MCF 10A (cell line): ENCODE measurements around the gene ABCC5. TPM values are rescaled to one million over a fixed set of nuclear protein-coding genes. Genes with fewer than 3 reads are reported as not detected.
A peak's percentile ranks its signal among the peaks of the same experiment; 100 is the strongest.
"Not testable (repeated sequence)": the region's sequence is repeated elsewhere in the genome, so short reads cannot be mapped to it uniquely, and the experiment has no call there.

Source experiments
- BruUV-seq: library from RNA; stranded (reverse); fragments of 400-500 nt; replicated peaks from 2 replicates; lab custom pipeline; 2021; lab: Mats Ljungman, UMichigan
- CTCF ChIA-PET: fragments of 300-600 bp; sonication (Branson Sonifier 250); formaldehyde crosslinking; extraction: SDS; loops from one replicate; lab custom pipeline; 2021; ENCODE audit warnings: antibody characterized with exemption, inconsistent platforms; lab: Yijun Ruan, JAX
- POLR2A ChIA-PET: fragments of 300-600, 350-650 bp; sonication (Branson Sonifier 250); formaldehyde crosslinking; extraction: SDS; loops from one replicate; lab custom pipeline; 2020; ENCODE audit warnings: antibody characterized with exemption, inconsistent platforms; lab: Yijun Ruan, JAX
- DNase-seq: peaks from one replicate; pipeline ENCODE4 v3.0.0-alpha.2; 2018; ENCODE audit not compliant: unreplicated experiment
- H3K27ac Mint-ChIP-seq: one replicate; pipeline ENCODE4 v1.8.0; 2022; ENCODE audit warnings: mild to moderate bottlenecking, low read depth, mixed read lengths; ENCODE audit not compliant: unreplicated experiment
- H3K27me3 Mint-ChIP-seq: one replicate; pipeline ENCODE4 v1.8.0; 2022; ENCODE audit warnings: mixed read lengths; ENCODE audit not compliant: insufficient read depth, unreplicated experiment
- H3K36me3 Mint-ChIP-seq: one replicate; pipeline ENCODE4 v1.8.0; 2022; ENCODE audit warnings: mild to moderate bottlenecking, moderate library complexity, mixed read lengths; ENCODE audit not compliant: insufficient read depth, unreplicated experiment
- H3K4me1 Mint-ChIP-seq: one replicate; pipeline ENCODE4 v1.8.0; 2022; ENCODE audit warnings: mixed read lengths; ENCODE audit not compliant: insufficient read depth, unreplicated experiment
- H3K4me3 Mint-ChIP-seq: one replicate; pipeline ENCODE4 v1.8.0; 2022; ENCODE audit warnings: mild to moderate bottlenecking, moderate library complexity, mixed read lengths; ENCODE audit not compliant: unreplicated experiment
- H3K9me3 Mint-ChIP-seq: one replicate; pipeline ENCODE4 v1.8.0; 2022; ENCODE audit warnings: mixed read lengths; ENCODE audit not compliant: unreplicated experiment
- intact Hi-C: fragments of 100-400 bp; cut with micrococcal nuclease; formaldehyde crosslinking; loops from 2 replicates; pipeline ENCODE4 v1.14.1; 2022
- total RNA-seq: library from RNA; stranded (reverse); gene quantifications from 2 replicates; pipeline ENCODE4 v1.2.3, GENCODE V29; 2022
- TF ChIP-seq, protein P1 (sequence below): fragments of 200-600 bp; IDR thresholded peaks from one replicate; pipeline ENCODE4 v1.8.0; 2022; ENCODE audit warnings: antibody characterized with exemption, mild to moderate bottlenecking; ENCODE audit not compliant: unreplicated experiment

The ABCC5 gene
- total RNA-seq, 1 experiment from 2014 or later, result 16.5 TPM

DNA sequence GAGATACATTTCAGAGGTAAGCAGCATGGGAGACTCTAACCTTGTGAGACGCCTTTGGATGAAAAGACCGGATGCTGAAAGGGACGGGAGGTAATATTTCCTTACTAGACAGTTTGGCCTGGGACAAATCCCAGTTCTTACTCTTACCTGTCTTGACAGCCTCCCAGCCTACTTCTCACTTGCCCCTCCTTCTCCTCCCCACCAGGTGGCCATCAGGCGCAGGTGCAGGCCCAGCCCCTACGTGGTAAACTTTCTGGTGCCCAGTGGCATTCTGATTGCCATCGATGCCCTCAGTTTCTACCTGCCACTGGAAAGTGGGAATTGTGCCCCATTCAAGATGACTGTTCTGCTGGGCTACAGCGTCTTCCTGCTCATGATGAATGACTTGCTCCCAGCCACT is 20.1 kb upstream of the ABCC5 start:
- BruUV-seq, result no TSS peak
- intact Hi-C loops, result loop anchor here (10.0 kb wide), 1 partner anchor 97 kb away; the partner anchor contains the start of gene EIF2B5
- CTCF ChIA-PET, result no interaction called here
- Mint-ChIP-seq H3K4me3 (no peak overlapping the region), H3K9me3 (no peaks in the 10 kb centered on the region), H3K27ac (no peak overlapping the region), H3K36me3 (no peaks in the 10 kb centered on the region), H3K27me3 (peaks cover 16% of the 10 kb centered on the region), H3K4me1 (peaks cover 17% of the 10 kb centered on the region)
- TF ChIP-seq, protein P1, sequence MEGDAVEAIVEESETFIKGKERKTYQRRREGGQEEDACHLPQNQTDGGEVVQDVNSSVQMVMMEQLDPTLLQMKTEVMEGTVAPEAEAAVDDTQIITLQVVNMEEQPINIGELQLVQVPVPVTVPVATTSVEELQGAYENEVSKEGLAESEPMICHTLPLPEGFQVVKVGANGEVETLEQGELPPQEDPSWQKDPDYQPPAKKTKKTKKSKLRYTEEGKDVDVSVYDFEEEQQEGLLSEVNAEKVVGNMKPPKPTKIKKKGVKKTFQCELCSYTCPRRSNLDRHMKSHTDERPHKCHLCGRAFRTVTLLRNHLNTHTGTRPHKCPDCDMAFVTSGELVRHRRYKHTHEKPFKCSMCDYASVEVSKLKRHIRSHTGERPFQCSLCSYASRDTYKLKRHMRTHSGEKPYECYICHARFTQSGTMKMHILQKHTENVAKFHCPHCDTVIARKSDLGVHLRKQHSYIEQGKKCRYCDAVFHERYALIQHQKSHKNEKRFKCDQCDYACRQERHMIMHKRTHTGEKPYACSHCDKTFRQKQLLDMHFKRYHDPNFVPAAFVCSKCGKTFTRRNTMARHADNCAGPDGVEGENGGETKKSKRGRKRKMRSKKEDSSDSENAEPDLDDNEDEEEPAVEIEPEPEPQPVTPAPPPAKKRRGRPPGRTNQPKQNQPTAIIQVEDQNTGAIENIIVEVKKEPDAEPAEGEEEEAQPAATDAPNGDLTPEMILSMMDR, result no peak
- POLR2A ChIA-PET, result no interaction called here
- no peak for DNase-seq

DNA sequence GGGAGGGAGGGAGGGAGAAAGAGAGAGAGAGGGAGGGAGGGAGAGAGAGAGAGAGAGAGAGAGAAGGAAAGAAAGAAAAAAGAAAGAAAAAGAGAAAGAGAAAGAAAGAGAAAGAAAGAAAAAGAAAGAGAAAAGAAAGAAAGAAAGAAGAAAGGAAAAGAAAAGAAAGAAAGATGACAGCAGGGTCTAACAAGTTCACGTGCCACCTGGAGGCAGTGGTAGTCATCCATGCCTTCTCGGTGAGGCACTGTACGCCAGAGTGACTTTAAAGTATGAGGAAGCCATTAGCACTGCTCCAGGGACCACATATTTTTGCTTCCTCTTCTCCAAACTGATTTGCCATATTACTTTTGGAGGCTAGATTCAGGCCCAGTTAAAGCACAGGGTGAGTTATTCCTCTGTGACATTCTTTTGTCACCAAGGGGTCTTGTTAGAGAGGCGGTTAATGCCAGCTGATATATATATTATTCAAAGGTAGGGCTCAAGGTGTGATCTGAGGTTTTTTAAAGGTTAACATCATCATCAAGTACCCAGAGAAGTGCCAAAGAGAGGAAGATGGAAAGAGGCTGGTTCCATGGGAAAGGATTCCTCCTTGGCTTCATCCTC is 13.6 kb upstream of the ABCC5 start, which contains the start of gene HTR3D:
Gene HTR3D, plus strand, starts transcription at position 556 of the 606 bp plus-strand sequence. Its CDS starts 0 bp downstream, at position 556.
- TF ChIP-seq, protein P1, result no peak
- Mint-ChIP-seq H3K36me3 (no peaks in the 10 kb centered on the region), H3K4me3 (no peak within 1 kb of the TSS), H3K4me1 (no peaks in the 10 kb centered on the region), H3K27ac (no peak within 1 kb of the TSS), H3K27me3 (peaks cover 34% of the 10 kb centered on the region), H3K9me3 (no peaks in the 10 kb centered on the region)
- intact Hi-C loops, result loop anchor here (10.0 kb wide), 1 partner anchor 104 kb away; the partner anchor contains the start of gene EIF2B5
- CTCF ChIA-PET, result no interaction called here
- POLR2A ChIA-PET, result no interaction called here
- no peak for DNase-seq
- no TSS peak for BruUV-seq

DNA sequence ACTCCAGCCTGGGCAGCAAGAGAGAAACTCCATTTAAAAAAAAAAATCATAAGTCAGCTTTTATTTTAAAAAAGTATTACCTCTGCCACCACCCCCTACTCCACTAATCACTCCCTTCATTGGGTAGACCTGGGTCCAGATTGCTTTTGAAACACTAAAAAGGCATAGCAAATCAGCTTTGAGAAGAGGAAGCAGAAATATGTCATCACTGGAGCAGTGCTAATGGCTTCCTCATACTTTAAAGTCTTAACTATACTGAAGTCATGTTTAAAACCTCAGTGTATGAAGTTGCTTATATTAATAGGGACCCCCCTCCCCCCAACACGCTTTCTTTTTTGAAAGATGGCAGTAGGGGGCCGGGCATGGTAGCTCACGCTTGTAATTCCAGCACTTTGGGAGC is 12.9 kb upstream of the ABCC5 start:
- Mint-ChIP-seq H3K27ac (no peak overlapping the region), H3K9me3 (no peaks in the 10 kb centered on the region), H3K4me3 (no peak overlapping the region), H3K27me3 (peaks cover 34% of the 10 kb centered on the region), H3K36me3 (no peaks in the 10 kb centered on the region), H3K4me1 (no peaks in the 10 kb centered on the region)
- BruUV-seq, result no TSS peak
- DNase-seq, result no peak
- POLR2A ChIA-PET, result interaction anchor here (0.8 to 1.4 kb wide), 2 partner anchors 13 to 104 kb away, joined by 3 read pairs; partner anchors contain the start of gene EIF2B5
- TF ChIP-seq, protein P1, result no peak
- CTCF ChIA-PET, result interaction anchor here (1.2 kb wide), 1 partner anchor 12 kb away, joined by 5 read pairs; the partner anchor contains the start of gene ABCC5
- intact Hi-C loops, result loop anchor here (10.0 kb wide), 1 partner anchor 104 kb away; the partner anchor contains the start of gene EIF2B5

DNA sequence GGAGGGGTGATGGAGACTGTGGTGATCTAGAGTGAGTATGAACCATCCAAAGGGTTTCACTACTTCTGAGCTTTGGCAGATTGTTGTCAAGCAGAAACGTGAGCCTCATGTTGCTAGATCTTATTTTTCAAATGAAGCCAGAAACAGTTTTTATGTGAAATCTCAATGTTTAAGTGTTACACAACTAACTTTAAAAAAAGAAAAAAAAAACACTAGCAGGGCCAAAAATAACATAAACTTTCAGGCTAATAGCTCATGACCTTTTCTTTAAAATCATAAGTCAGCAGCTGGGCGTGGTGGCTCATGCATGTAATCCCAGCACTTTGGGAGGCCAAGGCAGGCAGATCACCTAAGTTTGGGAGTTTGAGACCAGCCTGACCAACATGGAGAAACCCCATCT is 11.8 kb upstream of the ABCC5 start:
- Mint-ChIP-seq H3K4me1 (no peaks in the 10 kb centered on the region), H3K9me3 (no peaks in the 10 kb centered on the region), H3K4me3 (no peak overlapping the region), H3K27me3 (peaks cover 30% of the 10 kb centered on the region), H3K27ac (no peak overlapping the region), H3K36me3 (no peaks in the 10 kb centered on the region)
- BruUV-seq, result no TSS peak
- ChIA-PET POLR2A (interaction anchor here (0.6 to 1.4 kb wide), 4 partner anchors 10 to 1717 kb away, joined by 3 to 4 read pairs (median 3); partner anchors contain the start of gene EIF2B5), CTCF (interaction anchor here (1.2 kb wide), 1 partner anchor 11 kb away, joined by 5 read pairs; the partner anchor contains the start of gene ABCC5)
- intact Hi-C loops, result no loop called here
- TF ChIP-seq, protein P1, result no peak
- peak; percentile 50 for DNase-seq

DNA sequence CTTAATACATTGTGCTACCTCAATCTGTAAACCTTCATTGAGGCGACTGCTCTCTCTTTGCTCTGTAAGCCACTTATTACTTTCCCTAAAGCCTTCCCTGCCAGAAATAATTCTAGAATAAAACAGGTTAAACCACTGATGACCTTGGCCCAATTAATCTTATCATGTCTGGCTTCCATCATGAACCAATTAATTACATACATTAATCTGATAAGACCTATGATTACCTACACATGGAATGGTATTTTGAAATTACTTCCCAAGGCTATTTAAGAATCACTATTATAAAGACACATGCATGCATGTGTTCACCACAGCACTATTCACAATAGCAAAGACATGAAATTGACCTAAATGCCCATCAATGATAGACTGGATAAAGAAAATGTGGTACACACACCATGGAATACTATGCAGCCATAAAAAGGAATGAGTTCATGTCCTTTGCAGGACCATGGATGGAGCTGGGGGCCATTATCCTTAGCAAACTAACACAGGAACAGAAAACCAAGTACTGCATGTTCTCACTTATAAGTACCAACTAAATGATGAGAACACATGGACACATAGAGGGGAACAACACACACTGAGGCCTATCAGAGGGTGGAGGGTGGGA is 10.7 kb upstream of the ABCC5 start:
- H3K27me3 Mint-ChIP-seq, result peaks cover 22% of the 10 kb centered on the region
- H3K27ac Mint-ChIP-seq, H3K4me1 Mint-ChIP-seq, H3K36me3 Mint-ChIP-seq, H3K9me3 Mint-ChIP-seq, intact Hi-C loops, POLR2A ChIA-PET, DNase-seq, BruUV-seq, H3K4me3 Mint-ChIP-seq: not testable (repeated sequence)
- CTCF ChIA-PET, result interaction anchor here (0.6 kb wide), 1 partner anchor 100 kb away, joined by 4 read pairs; no protein-coding TSS in a partner anchor

DNA sequence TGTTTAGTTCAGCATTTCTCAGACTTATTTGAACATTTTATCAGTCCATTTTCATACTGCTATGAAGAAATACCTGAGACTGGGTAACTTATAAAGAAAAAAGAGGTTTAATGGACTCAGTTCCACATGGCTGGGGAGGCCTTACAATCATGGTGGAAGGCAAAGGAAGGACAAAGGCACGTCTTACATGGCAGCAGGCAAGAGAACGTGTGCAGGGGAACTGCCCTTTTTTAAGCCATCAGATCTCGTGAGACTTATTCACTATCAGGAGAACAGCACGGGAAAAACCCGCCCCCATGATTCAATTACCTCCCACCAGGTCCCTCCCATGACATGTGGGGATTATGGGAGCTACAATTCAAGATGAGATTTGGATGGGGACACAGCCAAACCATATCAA is 7.6 kb upstream of the ABCC5 start:
- H3K27me3 Mint-ChIP-seq, result peaks cover 11% of the 10 kb centered on the region
- H3K36me3 Mint-ChIP-seq, CTCF ChIA-PET, H3K4me3 Mint-ChIP-seq, H3K27ac Mint-ChIP-seq, H3K9me3 Mint-ChIP-seq, H3K4me1 Mint-ChIP-seq, POLR2A ChIA-PET, BruUV-seq, DNase-seq, intact Hi-C loops: not testable (repeated sequence)
